ENCODE measurements around the gene DAB1. TPM values are rescaled to one million over a fixed set of nuclear protein-coding genes. Genes with fewer than 3 reads are reported as not detected.

The DAB1 gene
- total RNA-seq, 4 donors from 2014 or later, result 0.48 to 1.1 (median 0.70) TPM

GRCh38 chr1:57440096-57440495 is 16.2 kb upstream of the DAB1 start:
- TF ChIP-seq CTCF (IDR thresholded peaks at IDR 0.05), result no peak
- no peak for ATAC-seq (ENCODE audit: low FRiP score)
- no peak for DNase-seq (ENCODE audit: low spot score)

- no peak for TF ChIP-seq CTCF (IDR thresholded peaks at IDR 0.05)
- ATAC-seq (ENCODE audit: low FRiP score), result no peak
- DNase-seq (ENCODE audit: low spot score), result no peak
Measured at GRCh38 chr1:57431400-57431799, 7.5 kb upstream of the DAB1 start.

GRCh38 chr1:57424231-57425027 is 569 bp upstream of the DAB1 start:
- ATAC-seq (ENCODE audit: low FRiP score), result peak; percentile 41

GRCh38 chr1:57423135-57423655 is 665 bp downstream of the DAB1 start:
- TF ChIP-seq CTCF (IDR thresholded peaks at IDR 0.05), result no peak
- DNase-seq (ENCODE audit: low spot score) (no peak), ATAC-seq (ENCODE audit: low FRiP score) (no peak)

More at GRCh38 chr1:57424231-57425027, 569 bp upstream of the DAB1 start:
- DNase-seq (ENCODE audit: low spot score), result no peak
- TF ChIP-seq CTCF (IDR thresholded peaks at IDR 0.05), result no peak

GRCh38 chr1:57422271-57423134 is 1.4 kb downstream of the DAB1 start:
- peak; percentile 27 for ATAC-seq (ENCODE audit: low FRiP score)
- DNase-seq (ENCODE audit: low spot score), result no peak
- TF ChIP-seq CTCF (IDR thresholded peaks at IDR 0.05), result no peak

GRCh38 chr1:57421806-57422205 is 2.1 kb downstream of the DAB1 start:
- TF ChIP-seq CTCF (IDR thresholded peaks at IDR 0.05), result no peak
- DNase-seq (ENCODE audit: low spot score) (no peak), ATAC-seq (ENCODE audit: low FRiP score) (no peak)

All from omental fat pad (tissue), 4 donors.